Liver (tissue), 9 donors: ENCODE results near the gene COL6A3. TPM values are rescaled to one million over a fixed set of nuclear protein-coding genes. Genes with fewer than 3 reads are reported as not detected.

ENCODE experiments used
- DNase-seq: peaks from one replicate; pipeline ENCODE4 v3.0.0-alpha.2; 2017; ENCODE audit warnings: low spot score
- H3K27ac ChIP-seq, 2 donors: one replicate each; pipeline ENCODE4 v1.7.0; 2013; ENCODE audit warnings: inconsistent platforms in 2 of 2, low read length in 2 of 2, control low read depth in 1 of 2, low read depth in 1 of 2, mild to moderate bottlenecking in 1 of 2
- H3K27me3 ChIP-seq, 4 donors: one replicate each; pipeline versions ENCODE4 v1.6.1 to v1.7.0; 2013; ENCODE audit warnings: low read length in 3 of 4, inconsistent platforms in 1 of 4, mild to moderate bottlenecking in 1 of 4, moderate library complexity in 1 of 4; ENCODE audit not compliant: control insufficient read depth in 4 of 4, insufficient read depth in 4 of 4
- H3K36me3 ChIP-seq, 4 donors: one replicate each; pipeline versions ENCODE4 v1.6.1 to v1.7.0; 2013; ENCODE audit warnings: low read length in 3 of 4, mild to moderate bottlenecking in 3 of 4, low read depth in 1 of 4, moderate library complexity in 1 of 4; ENCODE audit not compliant: control insufficient read depth in 4 of 4, insufficient read depth in 3 of 4
- H3K4me1 ChIP-seq, 4 donors: one replicate each; pipeline versions ENCODE4 v1.6.1 to v1.7.0; 2013; ENCODE audit warnings: low read length in 3 of 4, mild to moderate bottlenecking in 3 of 4, moderate library complexity in 1 of 4; ENCODE audit not compliant: control insufficient read depth in 4 of 4, insufficient read depth in 4 of 4
- H3K4me3 ChIP-seq, 3 donors: one replicate each; pipeline versions ENCODE4 v1.6.1 to v1.7.0; 2013; ENCODE audit warnings: low read length in 3 of 3, control low read depth in 1 of 3, low read depth in 1 of 3, mild to moderate bottlenecking in 1 of 3
- H3K9ac ChIP-seq, 2 donors: one replicate each; pipeline ENCODE4 v1.7.0; 2013; ENCODE audit warnings: low read length in 2 of 2, mild to moderate bottlenecking in 2 of 2, moderate library complexity in 2 of 2, control low read depth in 1 of 2, low read depth in 1 of 2
- H3K9me3 ChIP-seq, 4 donors: one replicate each; pipeline versions ENCODE4 v1.6.1 to v1.7.0; 2013; ENCODE audit warnings: low read length in 3 of 4; ENCODE audit not compliant: control insufficient read depth in 4 of 4
- ATF3 ChIP-seq: IDR thresholded peaks from 2 replicates; pipeline ENCODE4 v1.6.1; 2016; ENCODE audit warnings: antibody characterized with exemption
- EGR1 ChIP-seq, 2 donors: IDR thresholded peaks; 2 replicates each; pipeline ENCODE4 v1.6.1; 2016 to 2018; ENCODE audit warnings: antibody characterized with exemption in 2 of 2, low read depth in 2 of 2
- FOXA1 ChIP-seq: IDR thresholded peaks from 2 replicates; pipeline ENCODE4 v1.6.1; 2016; ENCODE audit warnings: antibody characterized with exemption
- FOXA2 ChIP-seq: IDR thresholded peaks from 2 replicates; pipeline ENCODE4 v1.6.1; 2016; ENCODE audit warnings: antibody characterized with exemption
- GABPA ChIP-seq, 2 donors: IDR thresholded peaks in 1 of 2; conservative IDR thresholded peaks in 1 of 2; 2 replicates each; pipeline ENCODE4 v1.6.1; 2016; ENCODE audit warnings: antibody characterized with exemption in 2 of 2, mild to moderate bottlenecking in 1 of 2, moderate library complexity in 1 of 2
- HNF4A ChIP-seq, 2 donors: conservative IDR thresholded peaks; 2 replicates each; pipeline ENCODE4 v1.6.1; 2016; ENCODE audit warnings: antibody characterized with exemption in 2 of 2, mild to moderate bottlenecking in 2 of 2
- MAX ChIP-seq: IDR thresholded peaks from 2 replicates; pipeline ENCODE4 v1.6.1; 2016; ENCODE audit warnings: antibody characterized with exemption
- REST ChIP-seq: IDR thresholded peaks from 2 replicates; pipeline ENCODE4 v1.6.1; 2016; ENCODE audit warnings: antibody characterized with exemption, mild to moderate bottlenecking
- SP1 ChIP-seq: IDR thresholded peaks from 2 replicates; pipeline ENCODE4 v1.6.1; 2018; ENCODE audit warnings: antibody characterized with exemption, mild to moderate bottlenecking
- ZBTB33 ChIP-seq: IDR thresholded peaks from 2 replicates; pipeline ENCODE4 v1.6.1; 2016; ENCODE audit warnings: antibody characterized with exemption
- WGBS: extraction: QIAGEN DNeasy Blood & Tissue Kit; methylation state at CpG from one replicate; pipeline ENCODE4 v1.1.7; 2013; 5-methylcytosine and 5-hydroxymethylcytosine counted together
- polyA plus RNA-seq, 2 donors: library from polyadenylated mRNA; stranded (reverse) in 1 of 2; unstranded in 1 of 2; fragments of 200-250 nt in 1 of 2; fragments of >200 nt in 1 of 2; fragmentation: Nextera tagmentation in 1 of 2; extraction: Ambion mirVana in 1 of 2; gene quantifications; one replicate each; pipeline versions ENCODE4 v1.2.1 to v1.2.3, GENCODE V29; 2013 to 2015
- total RNA-seq, 2 donors: library from RNA; depleted of rRNA; stranded (reverse); fragments of >200 nt; gene quantifications; one replicate each; pipeline ENCODE4 v1.2.3, GENCODE V29; 2014
- TF ChIP-seq, protein P1 (sequence below): fragments of 150-350 bp; IDR thresholded peaks from 2 replicates; pipeline ENCODE4 v1.5.1; 2017; ENCODE audit warnings: improper control_type of control experiment, low read depth, low read length; ENCODE audit not compliant: missing input control
- donor health status: healthy.
- donor health status: healthy.
- donor health status: healthy.
- donor health status: healthy.
- donor health status: healthy.

The COL6A3 gene
- total and polyA plus RNA-seq, 4 donors = 1.7 to 28.7 (median 17.5) TPM

- WGBS = 77% methylated on average over 2 of the region's 2 CpGs
Measured at GRCh38 chr2:237424544-237424943, 10.6 kb upstream of the COL6A3 start.

DNA sequence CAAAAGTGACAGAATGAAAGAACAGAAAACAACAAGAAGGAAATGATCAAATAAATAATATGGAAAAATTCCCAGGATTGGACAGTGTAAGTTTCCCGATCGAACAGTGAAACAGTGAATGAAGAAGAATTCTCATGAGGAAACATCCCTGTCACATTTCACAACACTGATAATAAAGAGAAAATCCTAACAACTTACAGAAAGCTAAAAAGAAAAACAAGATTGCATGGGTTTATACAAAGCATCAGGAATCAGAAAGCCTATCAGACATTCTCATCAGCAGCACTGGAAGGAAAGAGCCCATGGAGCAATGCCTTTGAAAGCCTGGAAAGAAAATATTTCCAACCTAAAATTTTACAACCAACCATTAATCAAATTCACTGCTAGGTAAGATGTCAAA is 9.9 kb upstream of the COL6A3 start:
- TF ChIP-seq, protein P1, sequence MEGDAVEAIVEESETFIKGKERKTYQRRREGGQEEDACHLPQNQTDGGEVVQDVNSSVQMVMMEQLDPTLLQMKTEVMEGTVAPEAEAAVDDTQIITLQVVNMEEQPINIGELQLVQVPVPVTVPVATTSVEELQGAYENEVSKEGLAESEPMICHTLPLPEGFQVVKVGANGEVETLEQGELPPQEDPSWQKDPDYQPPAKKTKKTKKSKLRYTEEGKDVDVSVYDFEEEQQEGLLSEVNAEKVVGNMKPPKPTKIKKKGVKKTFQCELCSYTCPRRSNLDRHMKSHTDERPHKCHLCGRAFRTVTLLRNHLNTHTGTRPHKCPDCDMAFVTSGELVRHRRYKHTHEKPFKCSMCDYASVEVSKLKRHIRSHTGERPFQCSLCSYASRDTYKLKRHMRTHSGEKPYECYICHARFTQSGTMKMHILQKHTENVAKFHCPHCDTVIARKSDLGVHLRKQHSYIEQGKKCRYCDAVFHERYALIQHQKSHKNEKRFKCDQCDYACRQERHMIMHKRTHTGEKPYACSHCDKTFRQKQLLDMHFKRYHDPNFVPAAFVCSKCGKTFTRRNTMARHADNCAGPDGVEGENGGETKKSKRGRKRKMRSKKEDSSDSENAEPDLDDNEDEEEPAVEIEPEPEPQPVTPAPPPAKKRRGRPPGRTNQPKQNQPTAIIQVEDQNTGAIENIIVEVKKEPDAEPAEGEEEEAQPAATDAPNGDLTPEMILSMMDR = no peak
- H3K9me3 ChIP-seq = no peaks in the 10 kb centered on the region
- no peaks in the 10 kb centered on the region for H3K36me3 ChIP-seq
- H3K27me3 ChIP-seq = peaks cover 0 to 3% (median 0%) of the 10 kb centered on the region in 4 donors
- WGBS = 91% methylated on average over 2 of the region's 2 CpGs
- no peak overlapping the region for H3K4me3 ChIP-seq
- H3K4me1 ChIP-seq = peaks cover 4 to 6% (median 5%) of the 10 kb centered on the region in 4 donors
- no peak for DNase-seq
- no peak overlapping the region for H3K27ac ChIP-seq
- no peak overlapping the region for H3K9ac ChIP-seq

More at GRCh38 chr2:237424544-237424943, 10.6 kb upstream of the COL6A3 start:
- DNase-seq = no peak
- Histone ChIP-seq H3K9me3 (no peaks in the 10 kb centered on the region), H3K4me1 (peaks cover 4 to 6% (median 5%) of the 10 kb centered on the region in 4 donors), H3K27ac (no peak overlapping the region), H3K36me3 (no peaks in the 10 kb centered on the region), H3K9ac (no peak overlapping the region), H3K4me3 (no peak overlapping the region), H3K27me3 (peaks cover 0 to 3% (median 0%) of the 10 kb centered on the region in 4 donors)
- TF ChIP-seq ZBTB33 (no peak), SP1 (no peak)

- H3K36me3 ChIP-seq = no peaks in the 10 kb centered on the region
- H3K4me3 ChIP-seq = no peak overlapping the region
- 84% methylated on average over 10 of the region's 10 CpGs for WGBS
- no peak for DNase-seq
- no peaks in the 10 kb centered on the region for H3K9me3 ChIP-seq
- no peak overlapping the region for H3K9ac ChIP-seq
- TF ChIP-seq SP1 (no peak), HNF4A (conservative IDR thresholded peaks at IDR 0.05) (no peak), FOXA2 (no peak), MAX (no peak), FOXA1 (no peak), ATF3 (no peak), GABPA (IDR thresholded peaks at IDR 0.05 in 1 of 2, conservative IDR thresholded peaks at IDR 0.05 in 1 of 2) (no peak), EGR1 (IDR thresholded peaks at IDR 0.05; ENCODE audit: low read depth in 2 of 2) (no peak), REST (no peak)
- H3K27ac ChIP-seq = no peak overlapping the region
- H3K4me1 ChIP-seq = peaks cover 4 to 6% (median 5%) of the 10 kb centered on the region in 4 donors
- H3K27me3 ChIP-seq = peaks cover 0 to 3% (median 0%) of the 10 kb centered on the region in 4 donors
Measured at GRCh38 chr2:237422309-237422708, 8.3 kb upstream of the COL6A3 start.
